Endothelial cell of umbilical vein (primary cell): ENCODE data around the gene MORN3. TPM values are rescaled to one million over a fixed set of nuclear protein-coding genes. Genes with fewer than 3 reads are reported as not detected.

Source experiments
- BruUV-seq: library from RNA; stranded (reverse); fragments of 400-500 nt; replicated peaks from 2 replicates; lab custom pipeline; 2021; lab: Mats Ljungman, UMichigan
- CTCF ChIA-PET: fragments of 300-600, 350-600 bp; sonication (Branson Sonifier 250); formaldehyde crosslinking; loops from one replicate; lab custom pipeline; 2021; ENCODE audit warnings: antibody characterized with exemption, inconsistent platforms; lab: Charles Lee
- POLR2A ChIA-PET: fragments of 300-600, 350-600 bp; sonication (Branson Sonifier 250); formaldehyde crosslinking; loops from one replicate; lab custom pipeline; 2021; ENCODE audit warnings: antibody characterized with exemption, inconsistent platforms; lab: Charles Lee
- DNase-seq: peaks from one replicate; pipeline ENCODE4 v3.0.0-alpha.2; 2011; ENCODE audit warnings: low read depth, low spot score
- FAIRE-seq: peaks from 2 replicates; lab custom pipeline; 2011; peaks lifted over from hg19 to GRCh38; lab: Jason Lieb, UNC
- H2AFZ ChIP-seq: 2 replicates; pipeline ENCODE4 v1.6.0; 2012; ENCODE audit warnings: low read depth, low read length, control low read depth, inconsistent platforms
- H3K27ac ChIP-seq: 2 replicates; pipeline ENCODE4 v1.5.1; 2011; ENCODE audit warnings: low read depth, mild to moderate bottlenecking, control low read depth, low read length, moderate library complexity; ENCODE audit not compliant: insufficient read depth
- H3K27me3 ChIP-seq, 2 experiments: 2 replicates each; pipeline versions ENCODE4 v1.6.0 to v1.6.1; 2011; ENCODE audit warnings: low read length in 2 of 2, mixed read lengths in 1 of 2; ENCODE audit not compliant: control insufficient read depth in 2 of 2, insufficient read depth in 2 of 2
- H3K36me3 ChIP-seq, 2 experiments: 2 replicates in 1 of 2; 3 replicates in 1 of 2; pipeline ENCODE4 v1.5.1; 2011; ENCODE audit warnings: low read length in 2 of 2, mild to moderate bottlenecking in 1 of 2, moderate library complexity in 1 of 2; ENCODE audit not compliant: control insufficient read depth in 2 of 2, insufficient read depth in 2 of 2; ENCODE audit errors: extremely low read depth in 1 of 2
- H3K4me1 ChIP-seq: 3 replicates; pipeline ENCODE4 v1.5.1; 2011; ENCODE audit warnings: mild to moderate bottlenecking, low read length; ENCODE audit not compliant: control insufficient read depth, insufficient read depth; ENCODE audit errors: extremely low read depth
- H3K4me2 ChIP-seq: 2 replicates; pipeline ENCODE4 v1.6.1; 2011; ENCODE audit warnings: low read length, control low read depth, mixed read lengths; ENCODE audit not compliant: insufficient read depth
- H3K4me3 ChIP-seq, 3 experiments: fragments of 200-600 bp in 1 of 3; sonication (generic), shearing (Covaris generic) in 1 of 3; replicated peaks in 1 of 3; 2 replicates each; pipeline ENCODE4 v1.5.1; 2011 to 2016; ENCODE audit warnings: control low read depth in 3 of 3, low read length in 3 of 3, mild to moderate bottlenecking in 2 of 3, inconsistent platforms in 1 of 3, low read depth in 1 of 3, moderate library complexity in 1 of 3; ENCODE audit not compliant: insufficient read depth in 1 of 3
- H3K79me2 ChIP-seq: 2 replicates; pipeline ENCODE4 v1.6.0; 2012; ENCODE audit warnings: low read length, inconsistent platforms; ENCODE audit not compliant: control insufficient read depth, insufficient read depth
- H3K9ac ChIP-seq: replicated peaks from 2 replicates; pipeline ENCODE3; 2011; ENCODE audit warnings: low read length, control low read depth; ENCODE audit not compliant: insufficient read depth; ENCODE audit errors: extremely low read depth
- H3K9me1 ChIP-seq: replicated peaks from 3 replicates; pipeline ENCODE4 v1.6.0; 2011; ENCODE audit warnings: mild to moderate bottlenecking, low read length; ENCODE audit not compliant: control insufficient read depth, insufficient read depth; ENCODE audit errors: extremely low read depth
- H3K9me3 ChIP-seq: replicated peaks from 2 replicates; pipeline ENCODE4 v1.5.1; 2012; ENCODE audit warnings: low read length, inconsistent platforms; ENCODE audit not compliant: control insufficient read depth, insufficient read depth
- H4K20me1 ChIP-seq: replicated peaks from 2 replicates; pipeline ENCODE3; 2011; ENCODE audit warnings: mild to moderate bottlenecking, low read length; ENCODE audit not compliant: control insufficient read depth, insufficient read depth; ENCODE audit errors: extremely low read depth
- JUN ChIP-seq: IDR thresholded peaks from 2 replicates; pipeline ENCODE4 v1.6.1; 2011; ENCODE audit warnings: borderline replicate concordance, low read depth; ENCODE audit not compliant: insufficient read length, insufficient read depth
- POLR2A ChIP-seq: IDR thresholded peaks from 2 replicates; pipeline ENCODE4 v1.6.1; 2012; ENCODE audit warnings: low read depth, mild to moderate bottlenecking, control low read depth, low read length
- POLR2AphosphoS5 ChIP-seq: IDR thresholded peaks from 2 replicates; pipeline ENCODE4 v1.6.1; 2012; ENCODE audit warnings: low read depth, mild to moderate bottlenecking, control low read depth, low read length, moderate library complexity; ENCODE audit not compliant: insufficient read depth
- dilution Hi-C: fragments of 300-500 bp; cut with MboI; formaldehyde crosslinking; loops from one replicate; pipeline ENCODE4 v1.15.0; 2019; ENCODE audit warnings: low sequenced_read_pairs; ENCODE audit not compliant: extremely low pct_ligation_motif_present
- intact Hi-C: fragments of 100-400 bp; cut with micrococcal nuclease; formaldehyde crosslinking; loops from one replicate; pipeline ENCODE4 v1.10.0; 2022
- polyA plus RNA-seq, 4 experiments: library from polyadenylated mRNA; depleted of rRNA in 3 of 4; stranded (reverse) in 3 of 4; unstranded in 1 of 4; fragments of >200 nt; gene quantifications; 2 replicates each; pipeline versions ENCODE4 v1.2.1 to v1.2.3, GENCODE V29; 2011 to 2012; ENCODE audit warnings: missing spikeins in 1 of 4
- total RNA-seq: library from RNA; stranded (reverse); gene quantifications from 2 replicates; pipeline ENCODE4 v1.2.3, GENCODE V29; 2021
- TF ChIP-seq, protein P1 (sequence below): IDR thresholded peaks from 2 replicates; pipeline ENCODE4 v1.6.1; 2011; ENCODE audit not compliant: insufficient read depth, insufficient read length
- TF ChIP-seq, protein P2 (sequence below), 2 donors: IDR thresholded peaks; 1 replicate in 1 of 2; 2 replicates in 1 of 2; pipeline ENCODE4 v1.5.1; 2011; ENCODE audit warnings: low read length in 2 of 2, mild to moderate bottlenecking in 2 of 2, moderate library complexity in 2 of 2, control low read depth in 1 of 2, inconsistent platforms in 1 of 2, low read depth in 1 of 2; ENCODE audit not compliant: insufficient read depth in 1 of 2; ENCODE audit errors: extremely low read depth in 1 of 2

MORN3 gene
- total and polyA plus RNA-seq, 2 donors (not counting 3 experiments of a cell fraction or from before 2014, with no cell fraction given), result 0.66 to 0.73 TPM

- H3K4me1 ChIP-seq, result peaks cover 43% of the 10 kb centered on the region
- peak within 1 kb of the TSS; percentile 90 for H3K4me2 ChIP-seq
- H3K36me3 ChIP-seq, result no peaks in the 10 kb centered on the region
- H3K27me3 ChIP-seq, result no peaks in the 10 kb centered on the region
- ChIA-PET CTCF (interaction anchor here (0.6 to 6.4 kb wide), 18 partner anchors 10 to 158 kb away, joined by 3 to 108 read pairs (median 5); partner anchors contain the start of gene MORN3), POLR2A (interaction anchor here (0.6 to 1.4 kb wide), 4 partner anchors 37 to 299 kb away, joined by 3 to 5 read pairs (median 4); no protein-coding TSS in a partner anchor)
- BruUV-seq, result no TSS peak
- no peaks in the 10 kb centered on the region for H3K9me3 ChIP-seq
- intact Hi-C loops, result loop anchor here (2.0 to 5.0 kb wide), 2 partner anchors 125 to 171 kb away; no protein-coding TSS in a partner anchor
- dilution Hi-C loops, result no loop called here
- peak within 1 kb of the TSS; percentile 42 for H3K9ac ChIP-seq
- H3K27ac ChIP-seq, result peak within 1 kb of the TSS; percentile 77
- peaks cover 27% of the 10 kb centered on the region for H3K79me2 ChIP-seq
- no peaks in the 10 kb centered on the region for H4K20me1 ChIP-seq
- H3K9me1 ChIP-seq, result no peaks in the 10 kb centered on the region
- TF ChIP-seq, protein P1, sequence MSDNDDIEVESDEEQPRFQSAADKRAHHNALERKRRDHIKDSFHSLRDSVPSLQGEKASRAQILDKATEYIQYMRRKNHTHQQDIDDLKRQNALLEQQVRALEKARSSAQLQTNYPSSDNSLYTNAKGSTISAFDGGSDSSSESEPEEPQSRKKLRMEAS, result peak; percentile 81
- no peak for TF ChIP-seq JUN
- TF ChIP-seq, protein P2, sequence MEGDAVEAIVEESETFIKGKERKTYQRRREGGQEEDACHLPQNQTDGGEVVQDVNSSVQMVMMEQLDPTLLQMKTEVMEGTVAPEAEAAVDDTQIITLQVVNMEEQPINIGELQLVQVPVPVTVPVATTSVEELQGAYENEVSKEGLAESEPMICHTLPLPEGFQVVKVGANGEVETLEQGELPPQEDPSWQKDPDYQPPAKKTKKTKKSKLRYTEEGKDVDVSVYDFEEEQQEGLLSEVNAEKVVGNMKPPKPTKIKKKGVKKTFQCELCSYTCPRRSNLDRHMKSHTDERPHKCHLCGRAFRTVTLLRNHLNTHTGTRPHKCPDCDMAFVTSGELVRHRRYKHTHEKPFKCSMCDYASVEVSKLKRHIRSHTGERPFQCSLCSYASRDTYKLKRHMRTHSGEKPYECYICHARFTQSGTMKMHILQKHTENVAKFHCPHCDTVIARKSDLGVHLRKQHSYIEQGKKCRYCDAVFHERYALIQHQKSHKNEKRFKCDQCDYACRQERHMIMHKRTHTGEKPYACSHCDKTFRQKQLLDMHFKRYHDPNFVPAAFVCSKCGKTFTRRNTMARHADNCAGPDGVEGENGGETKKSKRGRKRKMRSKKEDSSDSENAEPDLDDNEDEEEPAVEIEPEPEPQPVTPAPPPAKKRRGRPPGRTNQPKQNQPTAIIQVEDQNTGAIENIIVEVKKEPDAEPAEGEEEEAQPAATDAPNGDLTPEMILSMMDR (IDR thresholded peaks at IDR 0.05; ENCODE audit: extremely low read depth in 1 of 2, insufficient read depth in 1 of 2, low read depth in 1 of 2, low read length in 2 of 2), result no peak
- peak; percentile 96 for TF ChIP-seq POLR2AphosphoS5
- TF ChIP-seq POLR2A, result peak; percentile 92
- DNase-seq (peak; percentile 94), FAIRE-seq (peak; percentile 91)
- H3K4me3 ChIP-seq, result peak within 1 kb of the TSS; percentile 47 to 67 (median 55)
- H2AFZ ChIP-seq, result peak within 1 kb of the TSS; percentile 98
These were observed 43.2 kb downstream of the MORN3 start, which contains the start of gene ORAI1 for GRCh38 chr12:121626087-121626852. TSS of gene ORAI1 (plus strand) at chr12:121626530.
